GM12878 (cell line): ENCODE measurements around the gene WFS1. TPM values are rescaled to one million over a fixed set of nuclear protein-coding genes. Genes with fewer than 3 reads are reported as not detected.

Source experiments
- ATAC-seq: fragments of 200-7000 bp; cut with Tn5 transposase; 3 replicates; pipeline ENCODE4 v1.9.1; 2020; ENCODE audit warnings: mild to moderate bottlenecking, moderate library complexity
- BruUV-seq: library from RNA; stranded (reverse); fragments of 400-500 nt; replicated peaks from 2 replicates; lab custom pipeline; 2021; lab: Mats Ljungman, UMichigan
- CTCF ChIA-PET: fragments of 300-600 bp; sonication (Branson Sonifier 250); formaldehyde crosslinking; extraction: SDS; loops from one replicate; lab custom pipeline; 2021; ENCODE audit warnings: inconsistent platforms; lab: Yijun Ruan, JAX
- POLR2A ChIA-PET: fragments of 350-600 bp; formaldehyde crosslinking; extraction: SDS; loops from one replicate; lab custom pipeline; 2021; ENCODE audit warnings: inconsistent platforms; lab: Charles Lee
- RAD21 ChIA-PET: fragments of 300-600 bp; sonication (Branson Sonifier 250); formaldehyde crosslinking; loops from one replicate; lab custom pipeline; 2023; ENCODE audit warnings: antibody characterized with exemption; ENCODE audit not compliant: unreplicated experiment; lab: Charles Lee
- SMC1A ChIA-PET: fragments of 300-600 bp; sonication (Branson Sonifier 250); formaldehyde crosslinking; loops from one replicate; lab custom pipeline; 2023; ENCODE audit not compliant: unreplicated experiment, uncharacterized antibody; lab: Charles Lee
- DNase-seq: peaks from one replicate; pipeline ENCODE4 v3.0.0-alpha.2; 2011; ENCODE audit warnings: low read depth, low spot score
- FAIRE-seq: peaks from 3 replicates; lab custom pipeline; 2011; peaks lifted over from hg19 to GRCh38; lab: Jason Lieb, UNC
- H2AFZ ChIP-seq: 2 replicates; pipeline ENCODE4 v1.6.0; 2011; ENCODE audit warnings: low read depth, low read length, control low read depth; ENCODE audit not compliant: control insufficient read depth
- H3K27ac ChIP-seq: 2 replicates; pipeline ENCODE4 v1.5.1; 2011; ENCODE audit warnings: control low read depth; ENCODE audit not compliant: control insufficient read depth, insufficient read depth
- H3K27me3 ChIP-seq, 2 experiments: replicated peaks in 1 of 2; 2 replicates each; pipeline versions ENCODE4 v1.6.0 to v1.6.1; 2011; ENCODE audit warnings: low read length in 1 of 2; ENCODE audit not compliant: control insufficient read depth in 2 of 2, insufficient read depth in 2 of 2
- H3K36me3 ChIP-seq, 2 experiments: 2 replicates each; pipeline ENCODE4 v1.5.1; 2011; ENCODE audit warnings: low read length in 1 of 2; ENCODE audit not compliant: control insufficient read depth in 2 of 2, insufficient read depth in 2 of 2
- H3K4me1 ChIP-seq: 2 replicates; pipeline ENCODE4 v1.6.1; 2011; ENCODE audit warnings: mild to moderate bottlenecking, low read length, moderate library complexity, mixed read lengths; ENCODE audit not compliant: control insufficient read depth, insufficient read depth
- H3K4me2 ChIP-seq: 2 replicates; pipeline ENCODE4 v1.6.0; 2011; ENCODE audit warnings: control low read depth; ENCODE audit not compliant: control insufficient read depth, insufficient read depth
- H3K4me3 ChIP-seq: fragments of 200-600 bp; sonication (generic); 2 replicates; pipeline ENCODE4 v1.5.1; 2016
- H3K79me2 ChIP-seq: 2 replicates; pipeline ENCODE4 v1.6.0; 2011; ENCODE audit warnings: low read length; ENCODE audit not compliant: control insufficient read depth, insufficient read depth
- H3K9ac ChIP-seq: 2 replicates; pipeline ENCODE4 v1.8.0; 2011; ENCODE audit warnings: low read length, control low read depth, mixed read lengths; ENCODE audit not compliant: control insufficient read depth, insufficient read depth
- H3K9me3 ChIP-seq: replicated peaks from 3 replicates; pipeline ENCODE4 v1.5.1; 2011; ENCODE audit warnings: mild to moderate bottlenecking, low read length; ENCODE audit not compliant: control insufficient read depth, insufficient read depth
- H4K20me1 ChIP-seq: 2 replicates; pipeline ENCODE4 v1.6.0; 2011; ENCODE audit not compliant: control insufficient read depth, insufficient read depth
- FOXK2 ChIP-seq: fragments of 450-650 bp; IDR thresholded peaks from 2 replicates; pipeline ENCODE4 v1.6.1; 2017; ENCODE audit warnings: mild to moderate bottlenecking, moderate library complexity
- IRF4 ChIP-seq: IDR thresholded peaks from 2 replicates; pipeline ENCODE4 v1.6.1; 2011; ENCODE audit warnings: low read depth, low read length
- JUNB ChIP-seq: IDR thresholded peaks from 2 replicates; pipeline ENCODE4 v1.6.1; 2016; ENCODE audit warnings: antibody characterized with exemption, mild to moderate bottlenecking
- LARP7 ChIP-seq: fragments of 450-650 bp; IDR thresholded peaks from 2 replicates; pipeline ENCODE4 v1.6.1; 2017; ENCODE audit warnings: mild to moderate bottlenecking
- STAT1 ChIP-seq: fragments of 450-650 bp; conservative IDR thresholded peaks from 2 replicates; pipeline ENCODE4 v1.6.1; 2014; ENCODE audit warnings: antibody characterized with exemption, mild to moderate bottlenecking
- WRNIP1 ChIP-seq: IDR thresholded peaks from 2 replicates; pipeline ENCODE4 v1.6.1; 2011; ENCODE audit warnings: low read depth, low read length, improper control_type of control experiment, borderline replicate concordance
- YY1 ChIP-seq: IDR thresholded peaks from 2 replicates; pipeline ENCODE4 v1.6.1; 2011; ENCODE audit warnings: low read depth, mild to moderate bottlenecking, low read length
- WGBS: methylation state at CpG from one replicate; pipeline ENCODE4 v1.1.6; 2016; ENCODE audit warnings: low lambda C conversion rate; ENCODE audit not compliant: insufficient replicate concordance, insufficient coverage; ENCODE audit errors: missing lambda C conversion rate; 5-methylcytosine and 5-hydroxymethylcytosine counted together
- in situ Hi-C: fragments of 300-500 bp; cut with MboI; formaldehyde crosslinking; loops from 9 replicates; pipeline ENCODE4 v1.14.3; 2018; ENCODE audit warnings: mixed read lengths
- intact Hi-C: fragments of 100-400 bp; cut with micrococcal nuclease; formaldehyde crosslinking; loops from one replicate; pipeline ENCODE4 v1.14.2; 2022; ENCODE audit not compliant: unreplicated experiment
- polyA plus RNA-seq, 11 experiments: library from polyadenylated mRNA; depleted of rRNA in 4 of 11; unstranded in 6 of 11; stranded (reverse) in 5 of 11; fragments of >200 nt; fragmentation: Nextera tagmentation in 4 of 11; fragmentation: Illumina TruSeq in 1 of 11; extraction: Ambion mirVana in 4 of 11; extraction: Trizol in 1 of 11; gene quantifications; 1 replicate in 1 of 11; 2 replicates in 10 of 11; pipeline versions ENCODE4 v1.2.1 to v1.2.3, GENCODE V29; 2011 to 2016; ENCODE audit warnings: inconsistent platforms in 2 of 11, missing spikeins in 2 of 11, low read depth in 1 of 11
- total RNA-seq, 4 experiments: library from RNA; depleted of rRNA in 3 of 4; stranded (reverse); fragments of >200 nt in 3 of 4; fragmentation: Illumina TruSeq in 1 of 4; extraction: Trizol in 1 of 4; gene quantifications; 2 replicates each; pipeline versions ENCODE4 v1.2.1 to v1.2.3, GENCODE V29; 2013 to 2021
- TF ChIP-seq, protein P1 (sequence below): fragments of 450-650 bp; IDR thresholded peaks from 2 replicates; pipeline ENCODE4 v1.6.1; 2017; ENCODE audit warnings: low read depth, mild to moderate bottlenecking, moderate library complexity
- TF ChIP-seq, protein P2 (sequence below): IDR thresholded peaks from 2 replicates; pipeline ENCODE4 v1.6.1; 2012; ENCODE audit warnings: mild to moderate bottlenecking, low read depth, low read length
- TF ChIP-seq, protein P3 (sequence below): fragments of 150-350 bp; IDR thresholded peaks from 2 replicates; pipeline ENCODE4 v1.6.1; 2014; ENCODE audit warnings: mild to moderate bottlenecking, low read depth, low read length

Gene WFS1
- total and polyA plus RNA-seq, 10 of the 15 experiments (the other 5 are each of a cell fraction or from before 2014, with no cell fraction given) = 0.31 to 4.7 (median 2.0) TPM

DNA sequence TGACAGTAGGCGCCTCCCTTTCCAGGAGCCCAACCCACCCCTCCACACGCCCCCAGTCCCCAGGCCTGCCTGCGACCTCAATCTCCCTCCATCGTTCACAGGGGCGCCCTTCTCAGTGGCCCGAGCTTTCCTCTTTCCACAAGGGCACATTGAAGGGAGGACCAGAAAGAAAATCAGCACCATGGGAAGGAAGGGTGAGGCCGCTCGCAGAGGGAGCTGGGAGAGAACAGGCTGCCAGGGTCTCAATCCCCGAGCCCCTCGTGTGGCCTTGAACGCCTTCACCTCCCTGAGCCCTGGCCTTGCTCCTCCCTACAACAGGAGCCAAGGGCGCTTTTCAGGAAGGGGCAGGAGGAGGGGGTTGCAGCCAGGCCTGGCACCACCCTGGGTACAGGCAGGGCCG, 66.5 kb downstream of the WFS1 start:
- ChIA-PET RAD21 (no interaction called here), CTCF (interaction anchor here (0.7 kb wide), 1 partner anchor 9 kb away, joined by 3 read pairs; no protein-coding TSS in a partner anchor), SMC1A (no interaction called here), POLR2A (no interaction called here)
- DNase-seq = no peak
- H3K27ac ChIP-seq = no peak overlapping the region
- H2AFZ ChIP-seq = no peak overlapping the region
- no peaks in the 10 kb centered on the region; a peak in 1 of 4 replicates for H3K27me3 ChIP-seq
- no peak for ATAC-seq
- no peaks in the 10 kb centered on the region for H3K4me1 ChIP-seq
- H4K20me1 ChIP-seq = no peaks in the 10 kb centered on the region
- H3K9me3 ChIP-seq = no peaks in the 10 kb centered on the region; the same call in 2 of the 3 replicates
- H3K4me3 ChIP-seq = no peak overlapping the region
- no peak for FAIRE-seq
- in situ Hi-C loops (no loop called here), intact Hi-C loops (no loop called here)
- WGBS = 56% methylated on average over 10 of the region's 13 CpGs
- BruUV-seq = no TSS peak
- no peaks in the 10 kb centered on the region for H3K79me2 ChIP-seq
- H3K4me2 ChIP-seq = no peak overlapping the region
- no peak overlapping the region for H3K9ac ChIP-seq
- no peak for TF ChIP-seq LARP7
- TF ChIP-seq, protein P1, sequence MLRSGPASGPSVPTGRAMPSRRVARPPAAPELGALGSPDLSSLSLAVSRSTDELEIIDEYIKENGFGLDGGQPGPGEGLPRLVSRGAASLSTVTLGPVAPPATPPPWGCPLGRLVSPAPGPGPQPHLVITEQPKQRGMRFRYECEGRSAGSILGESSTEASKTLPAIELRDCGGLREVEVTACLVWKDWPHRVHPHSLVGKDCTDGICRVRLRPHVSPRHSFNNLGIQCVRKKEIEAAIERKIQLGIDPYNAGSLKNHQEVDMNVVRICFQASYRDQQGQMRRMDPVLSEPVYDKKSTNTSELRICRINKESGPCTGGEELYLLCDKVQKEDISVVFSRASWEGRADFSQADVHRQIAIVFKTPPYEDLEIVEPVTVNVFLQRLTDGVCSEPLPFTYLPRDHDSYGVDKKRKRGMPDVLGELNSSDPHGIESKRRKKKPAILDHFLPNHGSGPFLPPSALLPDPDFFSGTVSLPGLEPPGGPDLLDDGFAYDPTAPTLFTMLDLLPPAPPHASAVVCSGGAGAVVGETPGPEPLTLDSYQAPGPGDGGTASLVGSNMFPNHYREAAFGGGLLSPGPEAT = no peak
- TF ChIP-seq, protein P2, sequence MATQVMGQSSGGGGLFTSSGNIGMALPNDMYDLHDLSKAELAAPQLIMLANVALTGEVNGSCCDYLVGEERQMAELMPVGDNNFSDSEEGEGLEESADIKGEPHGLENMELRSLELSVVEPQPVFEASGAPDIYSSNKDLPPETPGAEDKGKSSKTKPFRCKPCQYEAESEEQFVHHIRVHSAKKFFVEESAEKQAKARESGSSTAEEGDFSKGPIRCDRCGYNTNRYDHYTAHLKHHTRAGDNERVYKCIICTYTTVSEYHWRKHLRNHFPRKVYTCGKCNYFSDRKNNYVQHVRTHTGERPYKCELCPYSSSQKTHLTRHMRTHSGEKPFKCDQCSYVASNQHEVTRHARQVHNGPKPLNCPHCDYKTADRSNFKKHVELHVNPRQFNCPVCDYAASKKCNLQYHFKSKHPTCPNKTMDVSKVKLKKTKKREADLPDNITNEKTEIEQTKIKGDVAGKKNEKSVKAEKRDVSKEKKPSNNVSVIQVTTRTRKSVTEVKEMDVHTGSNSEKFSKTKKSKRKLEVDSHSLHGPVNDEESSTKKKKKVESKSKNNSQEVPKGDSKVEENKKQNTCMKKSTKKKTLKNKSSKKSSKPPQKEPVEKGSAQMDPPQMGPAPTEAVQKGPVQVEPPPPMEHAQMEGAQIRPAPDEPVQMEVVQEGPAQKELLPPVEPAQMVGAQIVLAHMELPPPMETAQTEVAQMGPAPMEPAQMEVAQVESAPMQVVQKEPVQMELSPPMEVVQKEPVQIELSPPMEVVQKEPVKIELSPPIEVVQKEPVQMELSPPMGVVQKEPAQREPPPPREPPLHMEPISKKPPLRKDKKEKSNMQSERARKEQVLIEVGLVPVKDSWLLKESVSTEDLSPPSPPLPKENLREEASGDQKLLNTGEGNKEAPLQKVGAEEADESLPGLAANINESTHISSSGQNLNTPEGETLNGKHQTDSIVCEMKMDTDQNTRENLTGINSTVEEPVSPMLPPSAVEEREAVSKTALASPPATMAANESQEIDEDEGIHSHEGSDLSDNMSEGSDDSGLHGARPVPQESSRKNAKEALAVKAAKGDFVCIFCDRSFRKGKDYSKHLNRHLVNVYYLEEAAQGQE = no peak
- TF ChIP-seq IRF4 = no peak
- TF ChIP-seq WRNIP1 = no peak
- TF ChIP-seq, protein P3, sequence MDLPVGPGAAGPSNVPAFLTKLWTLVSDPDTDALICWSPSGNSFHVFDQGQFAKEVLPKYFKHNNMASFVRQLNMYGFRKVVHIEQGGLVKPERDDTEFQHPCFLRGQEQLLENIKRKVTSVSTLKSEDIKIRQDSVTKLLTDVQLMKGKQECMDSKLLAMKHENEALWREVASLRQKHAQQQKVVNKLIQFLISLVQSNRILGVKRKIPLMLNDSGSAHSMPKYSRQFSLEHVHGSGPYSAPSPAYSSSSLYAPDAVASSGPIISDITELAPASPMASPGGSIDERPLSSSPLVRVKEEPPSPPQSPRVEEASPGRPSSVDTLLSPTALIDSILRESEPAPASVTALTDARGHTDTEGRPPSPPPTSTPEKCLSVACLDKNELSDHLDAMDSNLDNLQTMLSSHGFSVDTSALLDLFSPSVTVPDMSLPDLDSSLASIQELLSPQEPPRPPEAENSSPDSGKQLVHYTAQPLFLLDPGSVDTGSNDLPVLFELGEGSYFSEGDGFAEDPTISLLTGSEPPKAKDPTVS = no peak
- no peak for TF ChIP-seq YY1
- TF ChIP-seq STAT1 = no peak
- no peak for TF ChIP-seq JUNB
- no peak for TF ChIP-seq FOXK2
- no peaks in the 10 kb centered on the region for H3K36me3 ChIP-seq
